B cell (primary cell): ENCODE measurements around the gene SLC9A9.

ENCODE experiments used
- EZH2 ChIP-seq: IDR thresholded peaks from 2 replicates; pipeline ENCODE4 v1.6.1; 2012; ENCODE audit warnings: borderline replicate concordance, low read depth, mild to moderate bottlenecking, moderate library complexity, low read length; ENCODE audit not compliant: insufficient read depth, poor library complexity, severe bottlenecking
- TF ChIP-seq, protein P1 (sequence below): fragments of 200-600 bp; IDR thresholded peaks from one replicate; pipeline ENCODE4 v1.8.0; 2022; ENCODE audit warnings: antibody characterized with exemption, mild to moderate bottlenecking

DNA sequence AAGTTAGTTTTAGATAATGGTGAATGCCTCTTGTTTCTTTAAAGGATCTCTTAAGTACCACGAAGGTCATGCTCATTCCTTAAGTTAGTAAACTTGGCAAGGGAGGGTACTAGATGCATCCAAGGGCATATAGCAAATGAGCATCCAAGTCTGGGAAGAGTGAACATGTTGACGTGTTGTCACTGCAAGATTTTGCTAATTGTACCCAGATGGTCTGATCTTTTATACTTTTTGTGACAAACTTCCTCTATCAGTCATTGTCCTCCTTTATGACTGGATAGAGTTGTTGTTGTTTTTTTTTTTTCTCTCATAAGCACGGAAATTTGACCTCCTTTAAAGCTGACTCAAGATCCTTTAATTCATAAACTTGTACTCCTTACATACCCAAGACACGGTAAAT lies 607.4 kb downstream of the SLC9A9 start:
- TF ChIP-seq, protein P1, sequence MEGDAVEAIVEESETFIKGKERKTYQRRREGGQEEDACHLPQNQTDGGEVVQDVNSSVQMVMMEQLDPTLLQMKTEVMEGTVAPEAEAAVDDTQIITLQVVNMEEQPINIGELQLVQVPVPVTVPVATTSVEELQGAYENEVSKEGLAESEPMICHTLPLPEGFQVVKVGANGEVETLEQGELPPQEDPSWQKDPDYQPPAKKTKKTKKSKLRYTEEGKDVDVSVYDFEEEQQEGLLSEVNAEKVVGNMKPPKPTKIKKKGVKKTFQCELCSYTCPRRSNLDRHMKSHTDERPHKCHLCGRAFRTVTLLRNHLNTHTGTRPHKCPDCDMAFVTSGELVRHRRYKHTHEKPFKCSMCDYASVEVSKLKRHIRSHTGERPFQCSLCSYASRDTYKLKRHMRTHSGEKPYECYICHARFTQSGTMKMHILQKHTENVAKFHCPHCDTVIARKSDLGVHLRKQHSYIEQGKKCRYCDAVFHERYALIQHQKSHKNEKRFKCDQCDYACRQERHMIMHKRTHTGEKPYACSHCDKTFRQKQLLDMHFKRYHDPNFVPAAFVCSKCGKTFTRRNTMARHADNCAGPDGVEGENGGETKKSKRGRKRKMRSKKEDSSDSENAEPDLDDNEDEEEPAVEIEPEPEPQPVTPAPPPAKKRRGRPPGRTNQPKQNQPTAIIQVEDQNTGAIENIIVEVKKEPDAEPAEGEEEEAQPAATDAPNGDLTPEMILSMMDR = no peak
- no peak for TF ChIP-seq EZH2
